Liver (tissue), 9 donors: ENCODE measurements around the gene FASTKD2. TPM values are rescaled to one million over a fixed set of nuclear protein-coding genes. Genes with fewer than 3 reads are reported as not detected.

Experiments used
- DNase-seq: peaks from one replicate; pipeline ENCODE4 v3.0.0-alpha.2; 2017; ENCODE audit warnings: low spot score
- H3K27ac ChIP-seq, 2 donors: one replicate each; pipeline ENCODE4 v1.7.0; 2013; ENCODE audit warnings: inconsistent platforms in 2 of 2, low read length in 2 of 2, control low read depth in 1 of 2, low read depth in 1 of 2, mild to moderate bottlenecking in 1 of 2
- H3K27me3 ChIP-seq, 4 donors: one replicate each; pipeline versions ENCODE4 v1.6.1 to v1.7.0; 2013; ENCODE audit warnings: low read length in 3 of 4, inconsistent platforms in 1 of 4, mild to moderate bottlenecking in 1 of 4, moderate library complexity in 1 of 4; ENCODE audit not compliant: control insufficient read depth in 4 of 4, insufficient read depth in 4 of 4
- H3K36me3 ChIP-seq, 4 donors: one replicate each; pipeline versions ENCODE4 v1.6.1 to v1.7.0; 2013; ENCODE audit warnings: low read length in 3 of 4, mild to moderate bottlenecking in 3 of 4, low read depth in 1 of 4, moderate library complexity in 1 of 4; ENCODE audit not compliant: control insufficient read depth in 4 of 4, insufficient read depth in 3 of 4
- H3K4me1 ChIP-seq, 4 donors: one replicate each; pipeline versions ENCODE4 v1.6.1 to v1.7.0; 2013; ENCODE audit warnings: low read length in 3 of 4, mild to moderate bottlenecking in 3 of 4, moderate library complexity in 1 of 4; ENCODE audit not compliant: control insufficient read depth in 4 of 4, insufficient read depth in 4 of 4
- H3K4me3 ChIP-seq, 3 donors: one replicate each; pipeline versions ENCODE4 v1.6.1 to v1.7.0; 2013; ENCODE audit warnings: low read length in 3 of 3, control low read depth in 1 of 3, low read depth in 1 of 3, mild to moderate bottlenecking in 1 of 3
- H3K9ac ChIP-seq, 2 donors: one replicate each; pipeline ENCODE4 v1.7.0; 2013; ENCODE audit warnings: low read length in 2 of 2, mild to moderate bottlenecking in 2 of 2, moderate library complexity in 2 of 2, control low read depth in 1 of 2, low read depth in 1 of 2
- H3K9me3 ChIP-seq, 4 donors: one replicate each; pipeline versions ENCODE4 v1.6.1 to v1.7.0; 2013; ENCODE audit warnings: low read length in 3 of 4; ENCODE audit not compliant: control insufficient read depth in 4 of 4
- ATF3 ChIP-seq: IDR thresholded peaks from 2 replicates; pipeline ENCODE4 v1.6.1; 2016; ENCODE audit warnings: antibody characterized with exemption
- EGR1 ChIP-seq, 2 donors: IDR thresholded peaks; 2 replicates each; pipeline ENCODE4 v1.6.1; 2016 to 2018; ENCODE audit warnings: antibody characterized with exemption in 2 of 2, low read depth in 2 of 2
- FOXA1 ChIP-seq: IDR thresholded peaks from 2 replicates; pipeline ENCODE4 v1.6.1; 2016; ENCODE audit warnings: antibody characterized with exemption
- FOXA2 ChIP-seq: IDR thresholded peaks from 2 replicates; pipeline ENCODE4 v1.6.1; 2016; ENCODE audit warnings: antibody characterized with exemption
- GABPA ChIP-seq, 2 donors: IDR thresholded peaks in 1 of 2; conservative IDR thresholded peaks in 1 of 2; 2 replicates each; pipeline ENCODE4 v1.6.1; 2016; ENCODE audit warnings: antibody characterized with exemption in 2 of 2, mild to moderate bottlenecking in 1 of 2, moderate library complexity in 1 of 2
- HNF4A ChIP-seq, 2 donors: conservative IDR thresholded peaks; 2 replicates each; pipeline ENCODE4 v1.6.1; 2016; ENCODE audit warnings: antibody characterized with exemption in 2 of 2, mild to moderate bottlenecking in 2 of 2
- HNF4G ChIP-seq: IDR thresholded peaks from 2 replicates; pipeline ENCODE4 v1.6.1; 2016; ENCODE audit warnings: antibody characterized with exemption
- JUND ChIP-seq, 2 donors: IDR thresholded peaks; 2 replicates each; pipeline ENCODE4 v1.6.1; 2016; ENCODE audit warnings: antibody characterized with exemption in 2 of 2
- MAX ChIP-seq: IDR thresholded peaks from 2 replicates; pipeline ENCODE4 v1.6.1; 2016; ENCODE audit warnings: antibody characterized with exemption
- RXRA ChIP-seq, 2 donors: IDR thresholded peaks; 2 replicates each; pipeline ENCODE4 v1.6.1; 2017 to 2018; ENCODE audit warnings: antibody characterized with exemption in 2 of 2, mild to moderate bottlenecking in 1 of 2
- SP1 ChIP-seq: IDR thresholded peaks from 2 replicates; pipeline ENCODE4 v1.6.1; 2018; ENCODE audit warnings: antibody characterized with exemption, mild to moderate bottlenecking
- TAF1 ChIP-seq: conservative IDR thresholded peaks from 2 replicates; pipeline ENCODE4 v1.6.1; 2016; ENCODE audit warnings: antibody characterized with exemption, mild to moderate bottlenecking
- YY1 ChIP-seq: IDR thresholded peaks from 2 replicates; pipeline ENCODE4 v1.6.1; 2016; ENCODE audit warnings: antibody characterized with exemption, mild to moderate bottlenecking
- ZBTB33 ChIP-seq: IDR thresholded peaks from 2 replicates; pipeline ENCODE4 v1.6.1; 2016; ENCODE audit warnings: antibody characterized with exemption
- WGBS: extraction: QIAGEN DNeasy Blood & Tissue Kit; methylation state at CpG from one replicate; pipeline ENCODE4 v1.1.7; 2013; 5-methylcytosine and 5-hydroxymethylcytosine counted together
- polyA plus RNA-seq, 2 donors: library from polyadenylated mRNA; stranded (reverse) in 1 of 2; unstranded in 1 of 2; fragments of 200-250 nt in 1 of 2; fragments of >200 nt in 1 of 2; fragmentation: Nextera tagmentation in 1 of 2; extraction: Ambion mirVana in 1 of 2; gene quantifications; one replicate each; pipeline versions ENCODE4 v1.2.1 to v1.2.3, GENCODE V29; 2013 to 2015
- total RNA-seq, 2 donors: library from RNA; depleted of rRNA; stranded (reverse); fragments of >200 nt; gene quantifications; one replicate each; pipeline ENCODE4 v1.2.3, GENCODE V29; 2014
- donor health status: healthy.
- donor health status: healthy.
- donor health status: healthy.
- donor health status: healthy.
- donor health status: healthy.

FASTKD2 gene
- total and polyA plus RNA-seq, 4 donors = 12.5 to 36.3 (median 15.0) TPM

DNA sequence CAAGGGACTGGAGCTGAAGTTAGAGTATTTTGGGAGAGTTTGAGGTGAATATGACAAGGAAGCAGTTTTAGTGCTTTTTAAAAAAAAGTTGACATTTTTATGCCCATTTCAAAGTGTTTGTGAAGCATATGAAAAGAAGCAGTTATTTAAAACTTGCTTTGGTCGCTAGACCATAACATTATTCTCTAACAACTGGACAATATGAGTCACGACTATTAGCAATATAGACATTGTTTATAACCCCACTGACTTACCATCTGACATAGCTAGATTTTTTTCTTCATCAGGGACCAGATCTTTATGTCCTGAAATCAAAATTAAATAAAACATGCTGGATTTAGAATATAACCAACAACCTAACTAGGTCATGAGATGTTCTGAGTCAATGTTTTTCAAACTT lies 24.6 kb upstream of the FASTKD2 start:
- TF ChIP-seq MAX (no peak), FOXA1 (no peak), YY1 (no peak), TAF1 (no peak), HNF4A (conservative IDR thresholded peaks at IDR 0.05) (no peak), JUND (IDR thresholded peaks at IDR 0.05) (no peak), FOXA2 (no peak), HNF4G (no peak), SP1 (no peak), GABPA (IDR thresholded peaks at IDR 0.05 in 1 of 2, conservative IDR thresholded peaks at IDR 0.05 in 1 of 2) (no peak)
- WGBS = 47% methylated on average over 2 of the region's 2 CpGs

DNA sequence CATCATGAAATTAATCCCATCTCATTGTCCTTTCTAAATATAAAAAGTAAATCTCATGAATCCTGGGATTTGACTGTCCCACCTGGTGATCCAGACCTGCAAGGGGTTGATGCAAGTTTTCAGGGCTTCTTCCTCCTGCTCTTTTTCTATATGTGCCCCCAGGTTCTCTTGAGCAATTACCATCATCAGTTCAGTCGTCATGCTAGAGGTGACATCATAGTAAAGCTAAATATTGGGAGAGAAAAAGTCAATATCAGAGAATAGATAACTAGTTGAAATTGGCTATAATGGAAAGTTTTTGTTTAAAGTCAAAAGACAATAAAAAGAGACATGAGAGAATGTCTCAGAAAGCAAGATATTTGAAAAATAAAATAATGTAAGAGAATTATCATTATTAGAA lies 8.6 kb upstream of the FASTKD2 start:
- Histone ChIP-seq H3K9ac (no peak overlapping the region), H3K4me3 (no peak overlapping the region), H3K36me3 (no peaks in the 10 kb centered on the region), H3K4me1 (no peaks in the 10 kb centered on the region), H3K27me3 (no peaks in the 10 kb centered on the region), H3K27ac (no peak overlapping the region), H3K9me3 (no peaks in the 10 kb centered on the region)
- WGBS = 16% methylated on average over 1 of the region's 1 CpG
- TF ChIP-seq ZBTB33 = no peak
- TF ChIP-seq TAF1 = no peak
- no peak for DNase-seq

More for the DNA sequence above, 24.6 kb upstream of the FASTKD2 start:
- Histone ChIP-seq H3K9me3 (no peaks in the 10 kb centered on the region), H3K27me3 (peaks cover 0 to 10% (median 0%) of the 10 kb centered on the region in 4 donors), H3K4me3 (no peak overlapping the region), H3K27ac (no peak overlapping the region), H3K9ac (no peak overlapping the region), H3K4me1 (no peaks in the 10 kb centered on the region), H3K36me3 (no peaks in the 10 kb centered on the region)
- DNase-seq = no peak

GRCh38 chr2:206764673-206765241 lies 649 bp upstream of the FASTKD2 start:
- peak overlapping the region; percentile 91 to 95 for H3K27ac ChIP-seq
- H3K4me1 ChIP-seq = peaks cover 0 to 22% (median 10%) of the 10 kb centered on the region in 4 donors
- no peak for TF ChIP-seq FOXA2
- TF ChIP-seq MAX = no peak
- TF ChIP-seq EGR1 (IDR thresholded peaks at IDR 0.05; ENCODE audit: low read depth in 2 of 2) = no peak
- no peak for TF ChIP-seq ATF3
- no peak for TF ChIP-seq JUND (IDR thresholded peaks at IDR 0.05)
- TF ChIP-seq RXRA (IDR thresholded peaks at IDR 0.05) = no peak
- TF ChIP-seq ZBTB33 = no peak
- no peak for TF ChIP-seq GABPA (IDR thresholded peaks at IDR 0.05 in 1 of 2, conservative IDR thresholded peaks at IDR 0.05 in 1 of 2)
- H3K36me3 ChIP-seq = peaks cover 0 to 14% (median 2%) of the 10 kb centered on the region in 4 donors
- peak overlapping the region; percentile 63 to 96 (median 92) for H3K4me3 ChIP-seq
- 9% methylated on average over 18 of the region's 18 CpGs for WGBS
- no peak for DNase-seq
- no peaks in the 10 kb centered on the region for H3K9me3 ChIP-seq
- H3K9ac ChIP-seq = peak overlapping the region; percentile 86 to 89
- H3K27me3 ChIP-seq = peaks cover 0 to 4% (median 2%) of the 10 kb centered on the region in 4 donors
